ENCODE measurements around the gene HIRIP3. TPM values are rescaled to one million over a fixed set of nuclear protein-coding genes. Genes with fewer than 3 reads are reported as not detected.
"Not testable (repeated sequence)": the region's sequence is repeated elsewhere in the genome, so short reads cannot be mapped to it uniquely, and the experiment has no call there.

The HIRIP3 gene, protein sequence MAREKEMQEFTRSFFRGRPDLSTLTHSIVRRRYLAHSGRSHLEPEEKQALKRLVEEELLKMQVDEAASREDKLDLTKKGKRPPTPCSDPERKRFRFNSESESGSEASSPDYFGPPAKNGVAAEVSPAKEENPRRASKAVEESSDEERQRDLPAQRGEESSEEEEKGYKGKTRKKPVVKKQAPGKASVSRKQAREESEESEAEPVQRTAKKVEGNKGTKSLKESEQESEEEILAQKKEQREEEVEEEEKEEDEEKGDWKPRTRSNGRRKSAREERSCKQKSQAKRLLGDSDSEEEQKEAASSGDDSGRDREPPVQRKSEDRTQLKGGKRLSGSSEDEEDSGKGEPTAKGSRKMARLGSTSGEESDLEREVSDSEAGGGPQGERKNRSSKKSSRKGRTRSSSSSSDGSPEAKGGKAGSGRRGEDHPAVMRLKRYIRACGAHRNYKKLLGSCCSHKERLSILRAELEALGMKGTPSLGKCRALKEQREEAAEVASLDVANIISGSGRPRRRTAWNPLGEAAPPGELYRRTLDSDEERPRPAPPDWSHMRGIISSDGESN
- total RNA-seq: 22.2 and 25.6 TPM in 2 replicates
- 26.7 and 32.5 TPM in 2 replicates for polyA plus RNA-seq

- no peaks in the 10 kb centered on the region for H3K27me3 ChIP-seq
- no peak for TF ChIP-seq CTCF (IDR thresholded peaks at IDR 0.05; ENCODE audit: low read depth, low read length)
- no peaks in the 10 kb centered on the region for H3K9me3 ChIP-seq (ENCODE audit: low read depth)
- peaks cover 11% of the 10 kb centered on the region for H3K36me3 ChIP-seq
- peak; percentile 83 to 91 for DNase-seq (ENCODE audit: low read depth in 1 of 2, low spot score in 1 of 2)
- H3K4me1 ChIP-seq (ENCODE audit: low read depth): no peaks in the 10 kb centered on the region
- peak within 1 kb of the TSS; percentile 84 for H3K4me3 ChIP-seq
- peak within 1 kb of the TSS; percentile 86 for H3K27ac ChIP-seq
These were observed at the start of gene HIRIP3 for GRCh38 chr16:29995324-29995910. TSS of gene HIRIP3 (minus strand) at chr16:29995617. CDS start at chr16:29995605, 12 bp downstream.

GRCh38 chr16:30041841-30042240 is 46.4 kb upstream of the HIRIP3 start:
- no peaks in the 10 kb centered on the region for H3K4me1 ChIP-seq (ENCODE audit: low read depth)
- H3K27me3 ChIP-seq: peaks cover 12% of the 10 kb centered on the region
- peak; percentile 37 for TF ChIP-seq CTCF (IDR thresholded peaks at IDR 0.05; ENCODE audit: low read depth, low read length)
- H3K4me3 ChIP-seq: no peak overlapping the region
- peak; percentile 39 to 69 for DNase-seq (ENCODE audit: low read depth in 1 of 2, low spot score in 1 of 2)
- no peak overlapping the region for H3K27ac ChIP-seq
- no peaks in the 10 kb centered on the region for H3K36me3 ChIP-seq
- no peaks in the 10 kb centered on the region for H3K9me3 ChIP-seq (ENCODE audit: low read depth)

- not testable (repeated sequence) for DNase-seq (ENCODE audit: low read depth in 1 of 2, low spot score in 1 of 2); H3K9me3 ChIP-seq (ENCODE audit: low read depth); H3K4me1 ChIP-seq (ENCODE audit: low read depth); H3K36me3 ChIP-seq; H3K4me3 ChIP-seq; H3K27ac ChIP-seq
- H3K27me3 ChIP-seq: peaks cover 22% of the 10 kb centered on the region
These were observed 45.3 kb upstream of the HIRIP3 start for GRCh38 chr16:30040690-30041089.

GRCh38 chr16:30040221-30040620 is 44.8 kb upstream of the HIRIP3 start:
- no peak overlapping the region for H3K4me3 ChIP-seq
- H3K27ac ChIP-seq: no peak overlapping the region
- H3K36me3 ChIP-seq: no peaks in the 10 kb centered on the region
- no peak for DNase-seq (ENCODE audit: low read depth in 1 of 2, low spot score in 1 of 2)
- peaks cover 25% of the 10 kb centered on the region for H3K27me3 ChIP-seq
- no peak for TF ChIP-seq CTCF (IDR thresholded peaks at IDR 0.05; ENCODE audit: low read depth, low read length)
- no peaks in the 10 kb centered on the region for H3K4me1 ChIP-seq (ENCODE audit: low read depth)
- no peaks in the 10 kb centered on the region for H3K9me3 ChIP-seq (ENCODE audit: low read depth)

- TF ChIP-seq CTCF (IDR thresholded peaks at IDR 0.05; ENCODE audit: low read depth, low read length): no peak
- no peaks in the 10 kb centered on the region for H3K9me3 ChIP-seq (ENCODE audit: low read depth)
- H3K4me1 ChIP-seq (ENCODE audit: low read depth): no peaks in the 10 kb centered on the region
- H3K36me3 ChIP-seq: no peaks in the 10 kb centered on the region
- H3K4me3 ChIP-seq: no peak overlapping the region
- DNase-seq (ENCODE audit: low read depth in 1 of 2, low spot score in 1 of 2): no peak
- H3K27ac ChIP-seq: no peak overlapping the region
- peaks cover 52% of the 10 kb centered on the region for H3K27me3 ChIP-seq
These were observed 37.9 kb upstream of the HIRIP3 start for GRCh38 chr16:30033270-30033669.
